ENCODE measurements around the gene SELENOK.

SELENOK gene

DNA sequence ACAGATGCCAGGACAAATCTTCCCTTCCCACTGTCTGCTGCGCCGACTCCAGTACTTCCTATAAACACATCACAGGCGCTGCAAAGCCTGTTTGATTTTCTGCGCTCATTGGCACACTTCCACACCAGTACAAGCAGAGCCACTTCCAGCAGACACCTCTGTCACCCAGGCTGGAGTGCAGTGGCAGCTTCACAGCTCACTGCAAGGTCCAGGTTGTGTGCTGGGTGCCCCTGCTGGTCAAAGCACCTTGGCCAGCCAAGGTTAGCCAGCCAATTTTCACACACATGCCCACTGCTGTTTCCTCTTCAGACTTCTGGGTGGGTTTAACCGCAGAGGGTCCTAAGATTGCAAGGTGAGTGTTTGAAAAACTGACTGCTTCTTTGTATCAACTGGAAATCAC is 50.4 kb downstream of the SELENOK start:
- no peak for DNase-seq

- DNase-seq: no peak
These were observed 54.3 kb downstream of the SELENOK start for GRCh38 chr3:53837331-53837730.

GRCh38 chr3:53836084-53836872 is 55.4 kb downstream of the SELENOK start:
- DNase-seq: no peak

DNA sequence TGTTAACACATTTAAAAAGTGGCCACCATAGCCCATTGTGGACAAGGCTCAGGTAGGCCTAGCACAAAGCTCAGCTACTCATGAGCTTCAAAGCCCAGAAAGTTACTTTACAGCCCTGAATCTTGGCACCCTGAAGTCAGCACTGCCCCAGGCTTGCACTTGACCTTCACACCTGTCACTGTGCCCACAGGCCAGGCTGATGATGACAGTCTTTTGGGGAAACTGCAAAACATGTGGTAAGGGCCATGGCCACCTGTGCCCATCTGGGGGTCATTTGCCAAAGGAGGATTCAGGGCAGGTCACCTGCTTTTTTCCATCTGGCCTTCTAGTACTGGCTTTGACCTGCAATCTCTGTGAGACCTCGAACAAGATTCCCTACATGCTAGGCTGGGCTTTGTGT is 56.4 kb downstream of the SELENOK start:
- DNase-seq: no peak

DNA sequence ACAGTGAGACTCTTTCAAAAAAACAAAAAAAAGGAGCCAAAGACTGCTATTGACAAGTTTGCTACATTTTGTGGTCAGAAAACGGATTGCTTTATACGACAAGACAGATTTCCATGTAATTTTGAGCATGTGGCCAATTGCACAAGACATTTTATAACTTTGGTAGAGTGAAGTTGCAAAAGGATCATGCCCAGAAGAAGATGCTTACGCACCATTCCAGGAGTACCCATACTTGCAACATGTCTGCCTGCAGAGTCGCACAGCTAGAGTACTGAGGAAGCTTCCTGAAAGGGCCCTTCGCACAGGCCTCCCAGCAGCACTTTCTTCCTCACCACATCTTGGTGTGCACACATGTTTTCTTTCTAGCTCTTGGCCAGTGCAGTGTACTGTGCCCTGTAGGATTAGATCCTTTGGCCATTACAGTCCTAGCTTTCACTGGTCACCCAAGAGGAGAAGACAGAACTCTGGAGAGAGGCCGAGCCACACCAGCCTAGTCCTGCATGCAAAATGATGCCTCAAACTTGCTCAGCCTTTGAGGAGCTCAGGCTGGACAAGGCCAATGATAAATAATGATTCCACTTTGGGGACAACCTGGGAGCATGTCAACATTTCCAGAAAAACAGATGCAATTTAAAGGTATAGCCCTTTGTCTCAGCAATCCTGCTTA is 57.1 kb downstream of the SELENOK start:
- no peak for DNase-seq

All from NCI-H748 treated with DMSO at 0.1 percent for 48 hours (cell line).